GM12878 (cell line): ENCODE measurements around the gene LRP1B. TPM values are rescaled to one million over a fixed set of nuclear protein-coding genes. Genes with fewer than 3 reads are reported as not detected.

Experiments used
- ATAC-seq: fragments of 200-7000 bp; cut with Tn5 transposase; 3 replicates; pipeline ENCODE4 v1.9.1; 2020; ENCODE audit warnings: mild to moderate bottlenecking, moderate library complexity
- BruUV-seq: library from RNA; stranded (reverse); fragments of 400-500 nt; replicated peaks from 2 replicates; lab custom pipeline; 2021; lab: Mats Ljungman, UMichigan
- CTCF ChIA-PET: fragments of 300-600 bp; sonication (Branson Sonifier 250); formaldehyde crosslinking; extraction: SDS; loops from one replicate; lab custom pipeline; 2021; ENCODE audit warnings: inconsistent platforms; lab: Yijun Ruan, JAX
- POLR2A ChIA-PET: fragments of 350-600 bp; formaldehyde crosslinking; extraction: SDS; loops from one replicate; lab custom pipeline; 2021; ENCODE audit warnings: inconsistent platforms; lab: Charles Lee
- RAD21 ChIA-PET: fragments of 300-600 bp; sonication (Branson Sonifier 250); formaldehyde crosslinking; loops from one replicate; lab custom pipeline; 2023; ENCODE audit warnings: antibody characterized with exemption; ENCODE audit not compliant: unreplicated experiment; lab: Charles Lee
- SMC1A ChIA-PET: fragments of 300-600 bp; sonication (Branson Sonifier 250); formaldehyde crosslinking; loops from one replicate; lab custom pipeline; 2023; ENCODE audit not compliant: unreplicated experiment, uncharacterized antibody; lab: Charles Lee
- DNase-seq: peaks from one replicate; pipeline ENCODE4 v3.0.0-alpha.2; 2011; ENCODE audit warnings: low read depth, low spot score
- FAIRE-seq: peaks from 3 replicates; lab custom pipeline; 2011; peaks lifted over from hg19 to GRCh38; lab: Jason Lieb, UNC
- H2AFZ ChIP-seq: 2 replicates; pipeline ENCODE4 v1.6.0; 2011; ENCODE audit warnings: low read depth, low read length, control low read depth; ENCODE audit not compliant: control insufficient read depth
- H3K27ac ChIP-seq: 2 replicates; pipeline ENCODE4 v1.5.1; 2011; ENCODE audit warnings: control low read depth; ENCODE audit not compliant: control insufficient read depth, insufficient read depth
- H3K27me3 ChIP-seq, 2 experiments: replicated peaks in 1 of 2; 2 replicates each; pipeline versions ENCODE4 v1.6.0 to v1.6.1; 2011; ENCODE audit warnings: low read length in 1 of 2; ENCODE audit not compliant: control insufficient read depth in 2 of 2, insufficient read depth in 2 of 2
- H3K36me3 ChIP-seq, 2 experiments: 2 replicates each; pipeline ENCODE4 v1.5.1; 2011; ENCODE audit warnings: low read length in 1 of 2; ENCODE audit not compliant: control insufficient read depth in 2 of 2, insufficient read depth in 2 of 2
- H3K4me1 ChIP-seq: 2 replicates; pipeline ENCODE4 v1.6.1; 2011; ENCODE audit warnings: mild to moderate bottlenecking, low read length, moderate library complexity, mixed read lengths; ENCODE audit not compliant: control insufficient read depth, insufficient read depth
- H3K4me2 ChIP-seq: 2 replicates; pipeline ENCODE4 v1.6.0; 2011; ENCODE audit warnings: control low read depth; ENCODE audit not compliant: control insufficient read depth, insufficient read depth
- H3K4me3 ChIP-seq: fragments of 200-600 bp; sonication (generic); 2 replicates; pipeline ENCODE4 v1.5.1; 2016
- H3K79me2 ChIP-seq: 2 replicates; pipeline ENCODE4 v1.6.0; 2011; ENCODE audit warnings: low read length; ENCODE audit not compliant: control insufficient read depth, insufficient read depth
- H3K9ac ChIP-seq: 2 replicates; pipeline ENCODE4 v1.8.0; 2011; ENCODE audit warnings: low read length, control low read depth, mixed read lengths; ENCODE audit not compliant: control insufficient read depth, insufficient read depth
- H3K9me3 ChIP-seq: replicated peaks from 3 replicates; pipeline ENCODE4 v1.5.1; 2011; ENCODE audit warnings: mild to moderate bottlenecking, low read length; ENCODE audit not compliant: control insufficient read depth, insufficient read depth
- H4K20me1 ChIP-seq: 2 replicates; pipeline ENCODE4 v1.6.0; 2011; ENCODE audit not compliant: control insufficient read depth, insufficient read depth
- BMI1 ChIP-seq: fragments of 450-650 bp; IDR thresholded peaks from 2 replicates; pipeline ENCODE4 v1.6.1; 2016; ENCODE audit warnings: mild to moderate bottlenecking, moderate library complexity, borderline replicate concordance
- E2F4 ChIP-seq: IDR thresholded peaks from 2 replicates; pipeline ENCODE4 v1.6.1; 2012; ENCODE audit warnings: low read depth, low read length, improper control_type of control experiment
- HSF1 ChIP-seq: fragments of 150-350 bp; IDR thresholded peaks from 2 replicates; pipeline ENCODE4 v1.6.1; 2014; ENCODE audit warnings: mild to moderate bottlenecking, low read depth, low read length
- MYC ChIP-seq: IDR thresholded peaks from 2 replicates; pipeline ENCODE4 v1.6.1; 2011; ENCODE audit warnings: mild to moderate bottlenecking, low read length, moderate library complexity, inconsistent platforms; ENCODE audit not compliant: insufficient read depth, insufficient replicate concordance, insufficient read length, severe bottlenecking
- NKRF ChIP-seq: fragments of 450-650 bp; conservative IDR thresholded peaks from 2 replicates; pipeline ENCODE4 v1.6.1; 2017; ENCODE audit warnings: mild to moderate bottlenecking, moderate library complexity
- PAX5 ChIP-seq: IDR thresholded peaks from 2 replicates; pipeline ENCODE4 v1.6.1; 2011; ENCODE audit warnings: low read depth, low read length, borderline replicate concordance
- POLR2A ChIP-seq: IDR thresholded peaks from 2 replicates; pipeline ENCODE4 v1.6.1; 2011; ENCODE audit warnings: low read depth, mild to moderate bottlenecking, low read length
- WGBS: methylation state at CpG from one replicate; pipeline ENCODE4 v1.1.6; 2016; ENCODE audit warnings: low lambda C conversion rate; ENCODE audit not compliant: insufficient replicate concordance, insufficient coverage; ENCODE audit errors: missing lambda C conversion rate; 5-methylcytosine and 5-hydroxymethylcytosine counted together
- in situ Hi-C: fragments of 300-500 bp; cut with MboI; formaldehyde crosslinking; loops from 9 replicates; pipeline ENCODE4 v1.14.3; 2018; ENCODE audit warnings: mixed read lengths
- intact Hi-C: fragments of 100-400 bp; cut with micrococcal nuclease; formaldehyde crosslinking; loops from one replicate; pipeline ENCODE4 v1.14.2; 2022; ENCODE audit not compliant: unreplicated experiment
- polyA plus RNA-seq, 11 experiments: library from polyadenylated mRNA; depleted of rRNA in 4 of 11; unstranded in 6 of 11; stranded (reverse) in 5 of 11; fragments of >200 nt; fragmentation: Nextera tagmentation in 4 of 11; fragmentation: Illumina TruSeq in 1 of 11; extraction: Ambion mirVana in 4 of 11; extraction: Trizol in 1 of 11; gene quantifications; 1 replicate in 1 of 11; 2 replicates in 10 of 11; pipeline versions ENCODE4 v1.2.1 to v1.2.3, GENCODE V29; 2011 to 2016; ENCODE audit warnings: inconsistent platforms in 2 of 11, missing spikeins in 2 of 11, low read depth in 1 of 11
- total RNA-seq, 4 experiments: library from RNA; depleted of rRNA in 3 of 4; stranded (reverse); fragments of >200 nt in 3 of 4; fragmentation: Illumina TruSeq in 1 of 4; extraction: Trizol in 1 of 4; gene quantifications; 2 replicates each; pipeline versions ENCODE4 v1.2.1 to v1.2.3, GENCODE V29; 2013 to 2021

The LRP1B gene
- total and polyA plus RNA-seq, 10 of the 15 experiments (the other 5 are each of a cell fraction or from before 2014, with no cell fraction given), result under 0.01 to 0.06 (median 0.03) TPM; not detected in 5

GRCh38 chr2:141878016-141878415, 252.8 kb downstream of the LRP1B start:
- Histone ChIP-seq H3K79me2 (no peaks in the 10 kb centered on the region), H3K4me2 (no peak overlapping the region), H3K9ac (no peak overlapping the region), H3K4me3 (no peak overlapping the region), H3K36me3 (no peaks in the 10 kb centered on the region), H4K20me1 (no peaks in the 10 kb centered on the region), H2AFZ (no peak overlapping the region), H3K27ac (no peak overlapping the region), H3K27me3 (no peaks in the 10 kb centered on the region), H3K9me3 (no peaks in the 10 kb centered on the region), H3K4me1 (no peaks in the 10 kb centered on the region)
- no peak for ATAC-seq
- DNase-seq, result no peak
- ChIA-PET RAD21 (no interaction called here), POLR2A (no interaction called here), CTCF (interaction anchor here (0.7 kb wide), 1 partner anchor 203 kb away, joined by 3 read pairs; no protein-coding TSS in a partner anchor), SMC1A (no interaction called here)
- in situ Hi-C loops (no loop called here), intact Hi-C loops (no loop called here)
- WGBS, result 91% methylated on average over 1 of the region's 1 CpG
- no peak for FAIRE-seq
- no peak for TF ChIP-seq MYC
- TF ChIP-seq PAX5, result no peak
- TF ChIP-seq E2F4, result no peak
- no peak for TF ChIP-seq POLR2A
- TF ChIP-seq HSF1, result no peak
- TF ChIP-seq NKRF, result no peak
- TF ChIP-seq BMI1, result no peak
- no TSS peak for BruUV-seq
